DOHH2 (cell line): ENCODE results near the gene IQCB1.

Experiments used
- H3F3A ChIP-seq: fragments of 200-600 bp; sonication (generic), shearing (Covaris generic); 2 replicates; pipeline ENCODE4 v1.6.0; 2016; ENCODE audit warnings: antibody characterized with exemption, mild to moderate bottlenecking; ENCODE audit not compliant: control insufficient read depth, insufficient read depth
- H3K27ac ChIP-seq: fragments of 200-600 bp; sonication (generic); 2 replicates; pipeline ENCODE4 v1.5.1; 2014; ENCODE audit warnings: low read depth, mild to moderate bottlenecking, low read length, moderate library complexity
- H3K27me3 ChIP-seq: fragments of 200-600 bp; sonication (generic); 2 replicates; pipeline ENCODE4 v1.6.1; 2014; ENCODE audit warnings: mild to moderate bottlenecking, low read length, mixed read lengths; ENCODE audit not compliant: control insufficient read depth
- H3K36me3 ChIP-seq: fragments of 200-600 bp; sonication (generic); 2 replicates; pipeline ENCODE4 v1.6.1; 2014; ENCODE audit warnings: mild to moderate bottlenecking, low read length, moderate library complexity, mixed read lengths; ENCODE audit not compliant: control insufficient read depth
- H3K4me1 ChIP-seq: fragments of 200-600 bp; sonication (generic); 2 replicates; pipeline ENCODE4 v1.6.1; 2014; ENCODE audit warnings: mild to moderate bottlenecking, low read length, mixed read lengths; ENCODE audit not compliant: control insufficient read depth
- H3K4me2 ChIP-seq: fragments of 200-600 bp; sonication (generic); 2 replicates; pipeline ENCODE4 v1.6.0; 2014; ENCODE audit warnings: mild to moderate bottlenecking, low read length, moderate library complexity
- H3K4me3 ChIP-seq: fragments of 200-600 bp; sonication (generic); 2 replicates; pipeline ENCODE4 v1.5.1; 2014; ENCODE audit warnings: mild to moderate bottlenecking, low read length, mixed read lengths
- H3K79me2 ChIP-seq: fragments of 200-600 bp; sonication (generic); 2 replicates; pipeline ENCODE4 v1.6.1; 2014; ENCODE audit warnings: mild to moderate bottlenecking, low read length, mixed read lengths; ENCODE audit not compliant: control insufficient read depth
- H3K9me2 ChIP-seq: fragments of 200-600 bp; sonication (generic); replicated peaks from 2 replicates; pipeline ENCODE4 v1.6.1; 2014; ENCODE audit warnings: mild to moderate bottlenecking, low read length, mixed read lengths; ENCODE audit not compliant: control insufficient read depth
- H3K9me3 ChIP-seq: fragments of 200-600 bp; sonication (generic); 2 replicates; pipeline ENCODE4 v1.6.1; 2014; ENCODE audit warnings: antibody characterized with exemption, low read length, mixed read lengths; ENCODE audit not compliant: control insufficient read depth, insufficient read depth
- H4K20me1 ChIP-seq: fragments of 200-600 bp; sonication (generic); 2 replicates; pipeline ENCODE4 v1.6.0; 2014; ENCODE audit warnings: low read depth, mild to moderate bottlenecking, antibody characterized with exemption, low read length, moderate library complexity; ENCODE audit not compliant: control insufficient read depth, insufficient read depth
- EZH2phosphoT487 ChIP-seq: fragments of 200-600 bp; sonication (generic); IDR thresholded peaks from 2 replicates; pipeline ENCODE4 v1.6.1; 2017; ENCODE audit warnings: borderline replicate concordance, mild to moderate bottlenecking, antibody characterized with exemption, low read length, moderate library complexity, mixed read lengths
- TF ChIP-seq, protein P1 (sequence below): fragments of 200-600 bp; sonication (generic); IDR thresholded peaks from one replicate; pipeline ENCODE4 v1.5.1; 2014; ENCODE audit warnings: antibody characterized with exemption, mild to moderate bottlenecking, low read depth, low read length; ENCODE audit not compliant: poor library complexity, severe bottlenecking

Gene IQCB1

DNA sequence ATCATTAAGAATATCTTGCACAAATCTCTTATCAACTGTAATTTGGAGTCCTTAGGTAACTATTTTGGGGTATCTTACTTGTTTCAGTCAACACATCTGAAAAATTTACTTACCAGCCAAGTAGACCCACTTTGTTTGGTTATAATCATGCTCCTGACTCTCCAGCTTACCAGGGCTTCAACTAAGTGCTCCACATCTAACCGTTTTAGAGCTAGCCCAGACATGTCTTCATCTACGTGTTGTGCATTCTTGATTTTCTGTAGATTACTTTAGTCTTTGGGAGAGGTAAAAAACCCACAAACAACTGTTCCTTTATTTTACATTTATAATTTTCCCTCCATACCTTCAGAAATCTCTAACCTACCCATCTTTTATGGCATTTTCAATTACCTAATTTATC lies 17.4 kb upstream of the IQCB1 start:
- Histone ChIP-seq H4K20me1 (no peaks in the 10 kb centered on the region), H3K27ac (no peak overlapping the region), H3K9me3 (no peaks in the 10 kb centered on the region), H3K4me2 (no peak overlapping the region), H3F3A (no peaks in the 10 kb centered on the region; the same call in 1 of the 2 replicates), H3K27me3 (no peaks in the 10 kb centered on the region), H3K4me3 (no peak overlapping the region), H3K4me1 (no peaks in the 10 kb centered on the region), H3K79me2 (peaks cover 91% of the 10 kb centered on the region), H3K36me3 (peaks cover 88% of the 10 kb centered on the region), H3K9me2 (no peaks in the 10 kb centered on the region)
- TF ChIP-seq, protein P1, sequence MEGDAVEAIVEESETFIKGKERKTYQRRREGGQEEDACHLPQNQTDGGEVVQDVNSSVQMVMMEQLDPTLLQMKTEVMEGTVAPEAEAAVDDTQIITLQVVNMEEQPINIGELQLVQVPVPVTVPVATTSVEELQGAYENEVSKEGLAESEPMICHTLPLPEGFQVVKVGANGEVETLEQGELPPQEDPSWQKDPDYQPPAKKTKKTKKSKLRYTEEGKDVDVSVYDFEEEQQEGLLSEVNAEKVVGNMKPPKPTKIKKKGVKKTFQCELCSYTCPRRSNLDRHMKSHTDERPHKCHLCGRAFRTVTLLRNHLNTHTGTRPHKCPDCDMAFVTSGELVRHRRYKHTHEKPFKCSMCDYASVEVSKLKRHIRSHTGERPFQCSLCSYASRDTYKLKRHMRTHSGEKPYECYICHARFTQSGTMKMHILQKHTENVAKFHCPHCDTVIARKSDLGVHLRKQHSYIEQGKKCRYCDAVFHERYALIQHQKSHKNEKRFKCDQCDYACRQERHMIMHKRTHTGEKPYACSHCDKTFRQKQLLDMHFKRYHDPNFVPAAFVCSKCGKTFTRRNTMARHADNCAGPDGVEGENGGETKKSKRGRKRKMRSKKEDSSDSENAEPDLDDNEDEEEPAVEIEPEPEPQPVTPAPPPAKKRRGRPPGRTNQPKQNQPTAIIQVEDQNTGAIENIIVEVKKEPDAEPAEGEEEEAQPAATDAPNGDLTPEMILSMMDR: no peak
- no peak for TF ChIP-seq EZH2phosphoT487

DNA sequence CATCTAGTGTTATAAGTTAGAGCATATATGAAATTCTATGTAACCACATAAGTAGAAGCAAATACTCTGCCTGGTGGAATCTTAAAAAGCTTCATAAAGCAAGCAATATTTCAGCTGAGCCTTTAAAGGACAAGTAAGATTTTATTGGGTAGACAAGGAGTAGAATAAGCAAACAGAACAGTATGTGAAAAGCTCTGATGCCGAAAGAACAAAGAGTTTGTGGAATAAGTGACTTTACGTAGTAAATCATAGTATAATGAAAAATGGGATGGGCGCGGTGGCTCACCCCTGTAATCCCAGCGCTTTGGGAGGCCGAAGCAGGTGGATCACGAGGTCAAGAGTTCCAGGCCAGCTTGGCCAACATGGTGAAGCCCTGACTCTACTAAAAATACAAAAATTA lies 10.0 kb upstream of the IQCB1 start:
- H3K9me3 ChIP-seq: no peaks in the 10 kb centered on the region
- H3K9me2 ChIP-seq: no peaks in the 10 kb centered on the region
- H3K4me3 ChIP-seq: no peak overlapping the region
- peaks cover 71% of the 10 kb centered on the region for H3K36me3 ChIP-seq
- H3F3A ChIP-seq: peaks cover 3% of the 10 kb centered on the region
- H3K79me2 ChIP-seq: peaks cover 91% of the 10 kb centered on the region
- H3K27me3 ChIP-seq: no peaks in the 10 kb centered on the region
- no peak overlapping the region for H3K27ac ChIP-seq
- TF ChIP-seq, protein P1: no peak
- no peak for TF ChIP-seq EZH2phosphoT487
- H4K20me1 ChIP-seq: 0 out of 2 replicates have a peak, but pooled peaks cover 3% of the 10 kb centered on the region
- no peak overlapping the region for H3K4me2 ChIP-seq
- H3K4me1 ChIP-seq: 0 out of 2 replicates have a peak, but pooled peaks cover 3% of the 10 kb centered on the region

DNA sequence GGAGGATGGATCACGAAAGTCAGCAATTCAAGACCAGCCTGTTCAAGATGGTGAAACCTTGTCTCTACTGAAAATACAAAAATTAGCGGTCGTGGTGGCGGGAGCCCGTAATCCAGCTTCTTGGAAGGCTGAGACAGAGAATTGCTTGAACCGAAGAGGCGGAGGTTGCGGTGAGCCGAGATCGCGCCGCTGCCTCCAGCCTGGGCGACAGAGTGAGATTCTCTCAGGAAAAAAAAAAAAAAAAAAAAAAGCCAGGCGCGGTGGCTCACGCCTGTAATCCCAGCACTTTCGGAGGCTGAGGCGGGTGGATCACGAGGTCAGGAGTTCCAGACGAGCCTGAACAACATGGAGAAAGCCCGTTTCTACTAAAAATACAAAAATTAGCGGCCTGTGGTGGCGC lies 5.1 kb upstream of the IQCB1 start:
- no peaks in the 10 kb centered on the region for H3K9me2 ChIP-seq
- peaks cover 70% of the 10 kb centered on the region for H3K36me3 ChIP-seq
- H4K20me1 ChIP-seq: 0 out of 2 replicates have a peak, but pooled peaks cover 3% of the 10 kb centered on the region
- peaks cover 23% of the 10 kb centered on the region for H3K4me1 ChIP-seq
- H3K9me3 ChIP-seq: no peaks in the 10 kb centered on the region
- peaks cover 94% of the 10 kb centered on the region for H3K79me2 ChIP-seq
- H3F3A ChIP-seq: peaks cover 3% of the 10 kb centered on the region
- no peak overlapping the region for H3K27ac ChIP-seq
- H3K4me3 ChIP-seq: no peak overlapping the region
- H3K27me3 ChIP-seq: no peaks in the 10 kb centered on the region
- TF ChIP-seq EZH2phosphoT487: no peak
- TF ChIP-seq, protein P1: no peak
- H3K4me2 ChIP-seq: no peak overlapping the region
